GM19025 (cell line): ENCODE results near the gene NOL3.

ENCODE experiments used
- ATAC-seq: cut with Tn5 transposase; IDR thresholded peaks from one replicate; pipeline ENCODE4 v1.9.1; 2021; ENCODE audit warnings: mild to moderate bottlenecking, low read depth, moderate library complexity; ENCODE audit not compliant: unreplicated experiment

Gene NOL3

DNA sequence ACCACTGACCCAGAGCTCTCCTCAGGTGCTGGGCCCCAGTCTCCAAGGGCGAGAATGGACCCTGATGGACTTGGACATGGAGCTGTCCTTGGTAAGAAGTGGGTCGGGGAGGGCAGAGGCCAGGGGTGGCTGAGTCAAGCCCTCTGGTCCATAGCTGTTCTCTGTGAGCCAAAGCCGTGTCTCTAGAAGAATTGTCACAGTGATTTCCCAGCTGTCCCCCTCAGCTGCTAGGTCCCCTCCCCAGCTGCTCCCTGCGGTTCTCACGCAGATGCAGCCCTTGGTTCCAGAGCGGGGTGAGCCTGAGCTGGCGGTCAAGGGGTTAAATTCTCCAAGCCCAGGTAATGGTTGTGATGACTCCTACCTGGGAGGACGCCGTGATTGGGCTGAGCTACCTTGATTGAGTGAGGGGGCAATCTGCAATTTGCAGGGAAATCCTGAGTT is 1.3 kb upstream of the NOL3 start:
- no peak for ATAC-seq

DNA sequence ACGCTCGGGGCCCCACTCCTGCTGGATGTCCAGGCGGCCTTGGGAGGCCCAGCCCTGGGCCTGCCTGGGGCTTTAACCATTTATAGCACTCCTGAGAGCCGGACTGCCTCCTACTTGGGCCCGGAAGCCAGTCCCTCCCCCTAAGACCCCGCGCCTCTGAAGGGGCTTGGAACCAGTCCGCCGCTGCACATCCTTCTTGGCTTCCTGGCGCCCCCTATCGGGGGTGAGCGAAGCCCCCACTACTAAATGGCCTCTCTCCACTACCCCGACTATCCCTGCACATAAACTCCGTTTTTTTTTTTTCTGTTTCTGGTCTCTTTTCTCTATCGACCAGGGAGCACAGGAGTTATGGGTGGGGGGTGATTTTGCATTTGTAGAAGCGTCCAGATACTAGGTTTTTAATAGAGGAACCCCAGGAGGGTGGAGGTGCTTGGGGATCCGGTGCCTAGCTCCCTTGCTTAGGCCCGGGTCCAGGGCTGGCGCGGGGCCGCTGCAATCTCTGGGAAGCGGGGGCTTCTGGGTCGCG is 633 bp upstream of the NOL3 start:
- no peak for ATAC-seq

DNA sequence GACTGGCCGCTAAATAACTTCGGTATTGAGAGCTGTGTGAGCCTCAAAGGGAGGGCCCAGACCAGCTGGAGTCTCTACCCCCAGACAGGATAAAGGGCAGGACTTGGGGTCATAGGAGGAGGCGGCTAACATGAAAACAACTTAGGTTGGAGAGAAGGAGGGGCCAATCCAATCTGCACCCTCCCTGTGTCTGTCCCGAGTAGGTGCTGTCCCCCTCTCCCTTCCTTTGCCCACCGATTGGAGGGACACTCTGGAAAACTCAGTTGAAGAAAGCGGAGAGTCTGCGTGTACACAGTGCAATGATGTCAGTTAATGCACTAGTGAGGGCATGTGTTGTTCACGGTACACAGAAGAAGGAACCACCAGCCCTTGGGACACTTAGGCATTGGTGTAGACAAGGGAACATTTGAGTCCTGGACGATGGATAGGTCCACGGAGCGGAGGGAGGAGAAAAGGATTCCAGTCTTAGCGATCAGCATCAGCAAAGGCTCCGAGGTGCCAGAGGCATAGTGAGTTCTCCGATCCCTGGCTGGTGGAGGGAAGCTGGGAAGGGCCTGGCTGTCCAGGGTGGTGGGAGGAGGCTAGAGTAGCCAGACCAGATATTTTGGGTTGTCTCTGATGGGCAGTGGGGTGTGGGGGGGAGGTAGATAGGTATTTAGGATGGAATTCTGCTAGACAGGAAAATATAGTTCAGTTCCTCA is 761 bp downstream of the NOL3 start:
- peak; percentile 3 for ATAC-seq

DNA sequence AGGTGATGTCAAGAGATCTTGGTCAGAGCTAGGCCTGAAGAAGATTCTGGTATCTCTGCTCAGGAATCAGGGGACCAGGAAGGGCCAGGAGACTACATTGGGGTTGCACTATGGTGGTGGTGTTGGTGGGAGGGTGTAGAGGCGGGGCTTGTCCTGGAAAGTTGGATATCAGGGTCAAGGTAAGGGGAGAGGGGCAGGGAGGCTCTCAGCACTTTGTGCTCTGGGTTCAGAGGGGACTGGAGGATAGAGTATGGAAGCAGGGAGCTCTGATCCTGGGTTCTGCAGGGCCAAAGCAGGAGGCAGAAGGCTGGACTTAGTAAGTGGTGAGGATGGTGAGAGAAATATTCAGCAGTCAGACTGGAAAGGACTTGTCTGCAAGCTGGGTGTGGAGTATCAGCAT is 3.0 kb downstream of the NOL3 start:
- no peak for ATAC-seq

DNA sequence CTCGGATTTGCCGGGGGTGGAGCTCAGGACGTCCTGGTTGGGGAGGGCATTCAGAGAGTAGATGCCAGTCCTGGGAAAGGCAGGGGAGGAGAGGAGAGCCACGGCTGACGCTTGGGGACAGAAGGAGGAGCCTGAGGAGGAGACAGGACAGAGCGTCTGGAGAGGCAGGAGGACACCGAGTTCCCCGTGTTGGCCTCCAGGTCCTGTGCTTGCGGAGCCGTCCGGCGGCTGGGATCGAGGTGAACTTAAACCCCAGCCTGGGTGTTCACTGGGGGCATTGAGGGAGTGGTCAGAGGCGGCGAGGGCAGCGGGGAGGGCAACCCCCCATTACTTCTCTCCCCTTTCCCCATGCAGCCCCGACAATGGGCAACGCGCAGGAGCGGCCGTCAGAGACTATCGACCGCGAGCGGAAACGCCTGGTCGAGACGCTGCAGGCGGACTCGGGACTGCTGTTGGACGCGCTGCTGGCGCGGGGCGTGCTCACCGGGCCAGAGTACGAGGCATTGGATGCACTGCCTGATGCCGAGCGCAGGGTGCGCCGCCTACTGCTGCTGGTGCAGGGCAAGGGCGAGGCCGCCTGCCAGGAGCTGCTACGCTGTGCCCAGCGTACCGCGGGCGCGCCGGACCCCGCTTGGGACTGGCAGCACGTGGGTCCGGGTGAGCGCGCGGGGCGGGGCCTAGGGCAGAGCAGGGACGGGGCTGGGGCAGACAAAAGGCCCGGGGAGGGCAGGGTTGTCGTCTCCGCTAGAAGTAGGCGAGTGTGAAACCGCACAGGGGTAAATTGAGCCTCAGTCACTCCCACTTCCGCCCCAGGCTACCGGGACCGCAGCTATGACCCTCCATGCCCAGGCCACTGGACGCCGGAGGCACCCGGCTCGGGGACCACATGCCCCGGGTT is 3.7 kb downstream of the NOL3 start:
- peak; percentile 39 for ATAC-seq

DNA sequence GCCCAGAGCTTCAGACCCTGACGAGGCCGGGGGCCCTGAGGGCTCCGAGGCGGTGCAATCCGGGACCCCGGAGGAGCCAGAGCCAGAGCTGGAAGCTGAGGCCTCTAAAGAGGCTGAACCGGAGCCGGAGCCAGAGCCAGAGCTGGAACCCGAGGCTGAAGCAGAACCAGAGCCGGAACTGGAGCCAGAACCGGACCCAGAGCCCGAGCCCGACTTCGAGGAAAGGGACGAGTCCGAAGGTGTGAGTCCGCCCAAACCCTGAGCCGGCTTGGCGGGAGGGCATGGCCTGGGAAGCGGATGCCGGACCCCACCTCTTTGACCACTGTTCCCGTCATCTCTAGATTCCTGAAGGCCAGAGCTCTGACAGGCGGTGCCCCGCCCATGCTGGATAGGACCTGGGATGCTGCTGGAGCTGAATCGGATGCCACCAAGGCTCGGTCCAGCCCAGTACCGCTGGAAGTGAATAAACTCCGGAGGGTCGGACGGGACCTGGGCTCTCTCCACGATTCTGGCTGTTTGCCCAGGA is 4.4 kb downstream of the NOL3 start:
- no peak for ATAC-seq

DNA sequence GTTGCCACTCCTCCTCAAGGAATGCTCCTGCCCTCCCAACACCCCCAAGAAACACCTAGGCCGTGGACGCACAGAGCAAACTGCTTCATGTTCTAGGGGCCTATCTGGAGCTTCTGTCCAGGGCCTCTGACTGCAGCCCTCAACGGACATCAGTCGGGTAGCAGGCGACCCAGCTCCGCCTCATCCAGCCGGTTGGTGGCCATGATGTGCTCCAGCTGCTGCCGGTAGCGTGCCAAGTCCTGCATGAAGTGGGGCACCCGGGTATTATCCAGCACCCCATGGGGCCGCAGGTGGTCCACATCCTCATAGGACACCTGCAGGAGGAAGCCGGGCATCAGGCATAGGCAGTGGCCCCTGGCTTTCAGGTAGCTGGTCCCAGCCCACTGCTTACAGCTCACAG is 6.3 kb downstream of the NOL3 start:
- ATAC-seq, result no peak

DNA sequence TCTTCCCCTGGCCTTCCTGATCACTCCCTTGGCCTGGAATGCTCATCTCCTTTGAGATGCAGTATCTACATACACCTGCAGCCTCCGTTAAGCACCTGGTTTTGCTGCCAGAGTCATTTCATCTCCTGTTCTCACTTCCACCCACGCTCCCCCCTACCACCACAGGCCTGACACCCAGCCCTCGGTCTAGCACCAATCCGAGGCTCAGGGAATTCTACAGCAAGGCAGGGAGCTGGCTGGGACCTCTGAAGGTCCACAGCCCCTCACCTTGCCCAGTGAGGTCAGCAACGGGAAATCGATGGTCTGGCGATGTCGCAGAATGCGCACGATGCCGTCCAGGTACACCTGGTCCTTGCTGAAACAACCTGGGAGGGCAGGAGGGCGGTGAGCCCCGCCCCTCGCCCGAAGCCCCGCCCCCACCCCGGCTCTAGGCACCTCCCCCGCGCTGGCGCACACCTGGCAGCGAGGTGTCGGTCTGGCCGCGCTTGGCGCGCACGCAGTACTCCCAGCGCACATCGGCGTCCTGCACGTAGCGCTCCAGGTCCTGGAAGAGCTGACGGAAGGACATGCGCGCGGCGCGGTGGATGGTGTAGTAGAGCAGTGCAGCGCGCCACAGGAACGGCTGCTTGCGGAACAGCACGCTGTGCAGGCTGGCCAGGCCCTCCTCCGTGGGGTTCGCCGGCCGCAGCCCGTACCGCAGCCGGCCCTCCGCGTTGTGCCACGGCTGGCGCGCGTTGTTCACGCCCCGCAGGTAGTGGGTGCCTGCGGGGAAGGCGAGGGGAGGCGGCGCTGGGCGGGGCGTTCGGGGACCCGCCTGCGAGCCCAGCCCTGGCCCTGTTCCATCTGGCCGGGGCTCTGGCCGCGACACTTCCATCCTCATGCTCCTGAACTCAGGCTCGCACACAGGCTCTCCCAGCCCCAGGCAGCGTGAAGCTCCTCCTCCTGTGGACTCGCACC is 7.7 kb downstream of the NOL3 start:
- ATAC-seq, result no peak

DNA sequence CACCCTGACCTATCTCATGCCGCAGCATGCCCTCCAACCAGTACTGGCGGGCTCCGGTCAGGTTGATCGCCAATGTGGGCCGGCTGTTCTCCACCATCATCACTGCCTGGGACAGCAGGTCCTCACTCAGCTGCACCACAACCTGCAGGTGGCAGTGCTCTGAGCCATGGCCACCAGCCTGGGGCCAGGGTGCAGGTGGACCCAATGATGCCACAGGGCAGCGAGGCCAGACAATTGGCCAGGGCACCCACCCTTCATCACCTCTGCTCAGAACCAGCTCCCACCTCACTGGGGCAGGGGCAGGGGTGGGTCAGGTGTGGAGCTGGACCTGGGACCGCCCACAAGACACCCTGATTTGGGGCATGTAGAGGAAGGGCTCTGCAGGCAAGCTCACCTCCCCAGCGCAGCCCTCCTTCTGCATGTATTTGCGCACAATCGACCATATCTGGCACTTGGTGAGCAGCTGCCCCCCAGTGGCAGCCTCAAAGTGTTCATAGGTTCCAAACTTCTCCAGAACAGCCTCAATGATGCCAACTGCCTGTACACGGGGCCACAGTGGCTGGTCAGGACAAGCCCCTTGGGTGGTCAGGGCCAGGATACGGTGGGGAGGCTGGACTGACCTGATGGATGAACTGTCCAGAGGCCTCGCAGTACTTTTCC is 9.2 kb downstream of the NOL3 start:
- ATAC-seq, result no peak

DNA sequence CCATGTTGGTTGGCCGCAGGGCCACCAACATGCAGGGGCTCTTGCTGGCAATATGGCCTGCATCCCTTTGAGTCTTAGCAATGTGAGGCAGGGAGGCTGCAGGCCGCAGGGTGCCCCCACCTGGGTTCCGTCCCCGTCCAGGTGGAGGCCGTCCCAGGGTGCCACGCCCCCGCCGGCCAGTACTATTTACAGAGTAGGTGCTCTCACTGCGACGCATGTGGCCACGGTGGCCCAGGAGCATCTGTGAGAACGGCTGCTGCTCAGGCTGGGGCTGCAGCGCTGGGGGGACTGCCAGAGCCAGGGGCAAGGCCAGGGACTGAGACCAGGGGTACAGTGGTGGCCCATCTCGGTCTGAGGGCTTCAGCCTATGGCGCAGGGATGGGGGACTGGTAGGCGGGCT is 9.8 kb downstream of the NOL3 start:
- ATAC-seq, result no peak

DNA sequence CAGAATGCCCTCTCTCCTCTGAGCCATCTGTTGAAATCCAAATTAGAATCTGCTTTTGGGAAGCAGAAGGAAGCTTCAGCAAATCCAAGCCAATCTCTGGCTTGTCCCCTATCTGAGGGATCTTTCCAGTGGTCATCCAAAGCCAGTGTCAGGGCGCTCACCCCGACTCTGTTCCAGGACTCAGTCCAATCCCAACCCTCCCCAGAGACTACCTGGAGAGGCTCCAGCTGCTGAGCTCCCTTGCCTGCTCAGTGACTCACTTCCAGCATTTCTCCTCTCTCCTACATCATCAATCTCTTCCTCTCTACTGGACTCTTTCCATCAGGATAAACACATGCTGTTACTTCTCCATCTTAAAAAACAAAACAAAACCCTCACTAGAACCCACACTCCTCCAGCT is 11.0 kb downstream of the NOL3 start:
- no peak for ATAC-seq

DNA sequence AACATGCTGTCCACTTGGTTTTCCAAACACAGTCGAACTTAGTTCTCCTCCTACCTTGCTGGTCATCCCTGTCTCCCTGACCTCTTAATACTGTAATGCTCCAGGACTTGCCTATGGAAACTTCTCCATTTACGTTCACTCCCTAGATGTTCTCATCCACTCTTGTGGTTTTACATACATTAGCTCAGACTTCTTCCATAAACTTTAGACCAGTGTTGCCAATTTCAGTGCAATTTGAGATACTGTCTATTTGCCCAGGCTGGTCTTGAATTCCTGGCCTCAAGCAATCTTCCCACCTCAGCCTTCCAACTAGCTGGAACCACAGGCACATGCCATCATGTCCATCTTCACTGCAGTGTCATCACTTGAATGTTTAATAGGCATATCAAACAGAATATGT is 11.9 kb downstream of the NOL3 start:
- ATAC-seq, result no peak

DNA sequence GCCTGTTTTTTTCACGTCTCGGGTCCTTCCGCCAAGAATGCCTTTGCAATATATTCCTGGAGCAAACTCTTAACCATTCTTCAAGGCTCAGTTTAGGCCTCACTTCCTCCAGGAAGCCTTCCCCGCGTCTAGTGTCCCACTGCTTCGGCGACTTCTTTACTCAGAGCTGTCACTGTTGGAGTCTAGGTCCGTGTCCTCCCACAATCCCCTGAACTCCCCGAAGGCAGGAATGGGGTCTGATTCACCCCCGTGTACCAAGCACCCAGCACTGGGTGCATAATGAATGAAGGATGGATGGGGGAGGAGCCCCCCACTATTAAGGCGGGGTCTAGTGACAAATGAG is 12.9 kb downstream of the NOL3 start:
- ATAC-seq, result no peak

DNA sequence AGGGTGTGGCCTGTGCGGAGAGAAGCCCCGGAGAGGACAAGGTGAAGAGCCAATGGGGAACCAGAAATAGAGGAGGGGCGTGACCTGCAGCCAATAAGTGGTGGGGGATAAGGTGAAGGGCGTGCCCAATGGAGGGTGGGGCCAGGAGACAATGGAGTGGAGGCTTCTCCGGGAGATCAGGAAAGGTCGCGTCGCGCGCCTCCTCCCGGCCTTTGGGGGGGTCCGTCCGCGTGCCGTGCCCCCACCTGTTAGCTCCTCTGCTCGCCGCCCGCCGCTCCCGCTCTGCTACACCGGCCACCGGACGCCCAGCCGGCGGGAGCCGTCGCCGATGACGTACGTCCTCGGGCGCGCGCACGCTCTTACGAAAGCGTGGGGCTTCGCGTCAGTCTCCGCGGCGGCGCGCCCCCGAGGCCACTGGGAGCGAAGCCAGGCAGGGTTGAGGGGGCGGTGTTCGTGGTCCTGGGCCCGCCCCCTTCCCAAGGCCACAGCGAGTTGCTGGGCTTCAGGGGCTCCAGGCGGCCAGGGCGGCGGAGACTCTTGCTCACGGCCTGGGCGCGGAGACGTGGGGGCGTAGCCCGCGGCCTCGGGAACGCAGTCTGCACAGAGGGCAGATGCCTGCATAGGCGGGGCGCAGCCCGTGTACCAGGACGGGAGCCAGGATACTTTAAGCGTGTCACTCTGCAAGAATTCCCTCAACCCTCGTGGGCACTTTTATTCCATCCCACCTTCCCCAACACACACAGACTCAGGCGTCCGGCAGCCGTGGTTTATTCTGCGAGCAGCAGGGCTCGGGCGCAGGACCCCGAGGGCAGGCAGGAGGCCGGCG is 13.5 kb downstream of the NOL3 start, which contains the start of gene MATCAP1:
Gene MATCAP1, minus strand, starts transcription at position 337 of the 826 bp plus-strand sequence. CDS start 3,353 bp downstream, outside the sequence.
- ATAC-seq, result peak; percentile 92

DNA sequence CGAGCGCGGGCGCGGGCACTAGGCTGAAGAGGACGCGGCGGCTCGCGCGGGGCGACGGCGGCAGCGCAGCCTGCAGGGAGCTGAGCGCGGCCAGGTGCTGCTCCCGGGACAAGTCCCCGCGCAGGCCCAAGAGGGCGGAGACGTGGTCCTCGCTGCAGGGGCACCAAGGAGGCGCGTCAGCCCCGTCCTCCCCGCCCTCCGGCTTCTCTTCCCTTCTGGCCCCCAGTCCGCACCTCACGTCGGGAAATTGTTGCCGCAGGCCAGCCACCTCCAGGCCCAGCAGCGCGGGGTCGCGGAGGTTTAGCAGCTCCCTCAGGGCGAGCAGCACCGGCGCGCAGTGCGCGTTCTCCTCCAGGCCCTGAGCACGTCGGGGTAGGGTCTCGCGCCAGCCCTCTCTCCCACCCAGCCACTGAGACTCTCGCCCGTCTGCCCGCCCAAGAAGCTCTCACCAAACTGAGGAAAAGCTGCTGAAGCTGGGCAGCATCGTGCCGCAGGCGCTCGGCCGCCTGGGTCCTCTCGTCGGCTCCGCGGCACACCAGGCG is 14.2 kb downstream of the NOL3 start:
- ATAC-seq, result no peak

DNA sequence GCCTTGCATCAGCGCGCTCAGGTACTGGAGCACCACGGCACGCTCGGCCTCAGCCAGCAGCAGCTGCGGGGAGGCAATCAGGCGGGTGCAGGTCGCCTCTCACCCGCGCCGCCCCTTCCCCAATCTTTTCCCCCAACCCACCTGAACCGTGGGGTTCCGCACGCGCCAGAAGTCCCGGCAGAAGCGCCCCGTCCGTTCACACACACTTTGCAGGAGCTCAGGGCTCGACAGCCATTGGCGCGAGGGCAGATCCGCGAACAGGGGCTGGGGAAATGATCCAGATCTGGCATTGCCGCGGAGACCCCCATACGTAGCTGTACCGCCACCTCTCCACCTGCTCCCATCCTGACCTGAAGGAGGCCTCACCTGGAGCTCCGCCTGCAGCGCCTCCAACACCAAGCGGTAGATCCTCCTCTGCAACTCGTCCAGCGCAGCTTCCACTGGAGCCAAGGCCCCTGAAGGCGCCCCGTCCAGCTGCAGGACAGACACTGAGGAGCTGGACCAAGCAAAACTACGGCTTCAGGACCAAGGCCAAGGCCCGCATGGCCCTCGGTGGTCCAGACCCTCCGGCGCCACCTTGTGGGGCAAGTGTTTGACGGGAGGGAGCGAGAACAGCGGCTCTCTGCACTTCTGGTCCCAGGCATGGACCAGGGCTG is 14.8 kb downstream of the NOL3 start:
- ATAC-seq, result no peak

DNA sequence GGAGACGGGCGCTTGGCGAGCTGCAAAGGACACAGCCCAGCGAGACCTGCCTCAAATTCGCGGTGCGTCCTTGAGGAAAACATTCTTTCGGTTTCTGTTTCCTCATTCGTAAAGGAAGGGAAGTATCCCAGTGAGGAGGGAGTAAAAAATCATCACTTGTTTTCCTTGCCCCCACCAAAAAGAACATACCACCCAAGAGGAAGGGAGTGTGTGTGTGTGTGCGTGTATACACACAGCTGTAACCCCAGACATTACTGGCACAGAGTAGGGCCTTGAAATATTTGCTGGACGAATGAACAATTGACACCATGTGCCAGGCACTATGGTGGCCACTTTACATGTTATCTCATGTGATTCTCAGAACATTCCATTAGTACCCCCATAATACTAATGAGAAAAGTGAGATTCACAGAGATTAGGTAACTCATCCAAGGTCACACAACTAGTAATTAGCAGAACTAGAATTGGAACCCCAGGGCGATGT is 15.4 kb downstream of the NOL3 start:
- ATAC-seq, result no peak

DNA sequence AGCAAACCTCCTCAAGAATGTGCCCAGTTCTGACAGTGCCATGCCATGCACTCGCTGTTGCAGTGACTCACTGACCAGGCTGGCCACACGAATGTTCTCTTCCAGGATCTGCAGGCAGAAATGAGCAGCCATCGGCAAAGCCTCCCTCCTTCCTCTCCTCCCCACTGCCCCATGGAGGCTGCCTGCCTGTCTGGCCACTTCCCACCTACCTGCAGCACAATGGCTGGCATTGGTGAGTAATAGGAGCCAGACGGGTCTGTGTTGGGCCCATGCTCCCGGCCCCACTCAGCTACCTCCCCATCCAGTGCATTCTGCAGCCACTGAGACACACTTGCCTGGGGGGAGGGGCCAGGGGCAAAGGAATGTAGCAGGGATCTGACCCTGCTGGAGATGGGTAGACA is 16.2 kb downstream of the NOL3 start:
- no peak for ATAC-seq
